ENCODE measurements around the gene PPP6R3. TPM values are rescaled to one million over a fixed set of nuclear protein-coding genes. Genes with fewer than 3 reads are reported as not detected.

The PPP6R3 gene
- total RNA-seq, 1 experiment from 2014 or later, result 122 TPM

GRCh38 chr11:68543594-68543993, 83.0 kb downstream of the PPP6R3 start:
- no TSS peak for BruUV-seq (replicated peaks)
- no peaks in the 10 kb centered on the region for H3K9me3 Mint-ChIP-seq (ENCODE audit: low read depth, unreplicated experiment)
- H3K27me3 Mint-ChIP-seq (ENCODE audit: unreplicated experiment), result no peaks in the 10 kb centered on the region
- no peak for DNase-seq
- intact Hi-C loops (cut with micrococcal nuclease; ENCODE audit: unreplicated experiment), result no loop called here
- H3K4me3 Mint-ChIP-seq (ENCODE audit: low read depth, unreplicated experiment), result no peak overlapping the region
- no peak for TF ChIP-seq CTCF (IDR thresholded peaks at IDR 0.05; ENCODE audit: unreplicated experiment)
- CTCF ChIA-PET, result interaction anchor here (1.5 kb wide), 1 partner anchor 15 kb away, joined by 3 read pairs; no protein-coding TSS in a partner anchor
- no peak overlapping the region for H3K27ac Mint-ChIP-seq (ENCODE audit: unreplicated experiment)
- H3K4me1 Mint-ChIP-seq (ENCODE audit: low read depth, unreplicated experiment), result peaks cover 39% of the 10 kb centered on the region
- H3K36me3 Mint-ChIP-seq (ENCODE audit: insufficient read depth, unreplicated experiment), result peaks cover 52% of the 10 kb centered on the region

GRCh38 chr11:68545347-68545746, 84.8 kb downstream of the PPP6R3 start:
- peaks cover 45% of the 10 kb centered on the region for H3K36me3 Mint-ChIP-seq (ENCODE audit: insufficient read depth, unreplicated experiment)
- TSS peak; percentile 13 for BruUV-seq (replicated peaks)
- H3K4me1 Mint-ChIP-seq (ENCODE audit: low read depth, unreplicated experiment), result peaks cover 48% of the 10 kb centered on the region
- H3K27ac Mint-ChIP-seq (ENCODE audit: unreplicated experiment), result no peak overlapping the region
- DNase-seq, result no peak
- intact Hi-C loops (cut with micrococcal nuclease; ENCODE audit: unreplicated experiment), result no loop called here
- no peaks in the 10 kb centered on the region for H3K9me3 Mint-ChIP-seq (ENCODE audit: low read depth, unreplicated experiment)
- no peak overlapping the region for H3K4me3 Mint-ChIP-seq (ENCODE audit: low read depth, unreplicated experiment)
- no peaks in the 10 kb centered on the region for H3K27me3 Mint-ChIP-seq (ENCODE audit: unreplicated experiment)
- no peak for TF ChIP-seq CTCF (IDR thresholded peaks at IDR 0.05; ENCODE audit: unreplicated experiment)
- CTCF ChIA-PET, result interaction anchor here (0.6 to 1.0 kb wide), 3 partner anchors 11 to 358 kb away, joined by 3 to 5 read pairs (median 3); no protein-coding TSS in a partner anchor

- H3K9me3 Mint-ChIP-seq (ENCODE audit: low read depth, unreplicated experiment), result no peaks in the 10 kb centered on the region
- intact Hi-C loops (cut with micrococcal nuclease; ENCODE audit: unreplicated experiment), result no loop called here
- peak; percentile 35 for DNase-seq
- TF ChIP-seq CTCF (IDR thresholded peaks at IDR 0.05; ENCODE audit: unreplicated experiment), result no peak
- CTCF ChIA-PET, result interaction anchor here (1.0 kb wide), 1 partner anchor 11 kb away, joined by 5 read pairs; no protein-coding TSS in a partner anchor
- H3K4me3 Mint-ChIP-seq (ENCODE audit: low read depth, unreplicated experiment), result no peak overlapping the region
- H3K27ac Mint-ChIP-seq (ENCODE audit: unreplicated experiment), result no peak overlapping the region
- H3K36me3 Mint-ChIP-seq (ENCODE audit: insufficient read depth, unreplicated experiment), result peaks cover 45% of the 10 kb centered on the region
- peaks cover 48% of the 10 kb centered on the region for H3K4me1 Mint-ChIP-seq (ENCODE audit: low read depth, unreplicated experiment)
- no TSS peak for BruUV-seq (replicated peaks)
- H3K27me3 Mint-ChIP-seq (ENCODE audit: unreplicated experiment), result no peaks in the 10 kb centered on the region
Observed at GRCh38 chr11:68545796-68546195, 85.2 kb downstream of the PPP6R3 start.

GRCh38 chr11:68546555-68546954, 86.0 kb downstream of the PPP6R3 start:
- no TSS peak for BruUV-seq (replicated peaks)

More at GRCh38 chr11:68546555-68546954, 86.0 kb downstream of the PPP6R3 start:
- Mint-ChIP-seq H3K27ac (ENCODE audit: unreplicated experiment) (peak overlapping the region; percentile 29), H3K4me1 (ENCODE audit: low read depth, unreplicated experiment) (peaks cover 43% of the 10 kb centered on the region), H3K9me3 (ENCODE audit: low read depth, unreplicated experiment) (no peaks in the 10 kb centered on the region), H3K27me3 (ENCODE audit: unreplicated experiment) (no peaks in the 10 kb centered on the region), H3K4me3 (ENCODE audit: low read depth, unreplicated experiment) (no peak overlapping the region), H3K36me3 (ENCODE audit: insufficient read depth, unreplicated experiment) (peaks cover 42% of the 10 kb centered on the region)
- TF ChIP-seq CTCF (IDR thresholded peaks at IDR 0.05; ENCODE audit: unreplicated experiment), result no peak
- intact Hi-C loops (cut with micrococcal nuclease; ENCODE audit: unreplicated experiment), result no loop called here
- CTCF ChIA-PET, result interaction anchor here (1.0 kb wide), 1 partner anchor 12 kb away, joined by 5 read pairs; no protein-coding TSS in a partner anchor
- no peak for DNase-seq
